ENCODE measurements around the gene SOCS3. TPM values are rescaled to one million over a fixed set of nuclear protein-coding genes. Genes with fewer than 3 reads are reported as not detected.

Gene SOCS3
- total RNA-seq, 4 donors from 2014 or later = 20.9 to 101 (median 39.5) TPM

DNA sequence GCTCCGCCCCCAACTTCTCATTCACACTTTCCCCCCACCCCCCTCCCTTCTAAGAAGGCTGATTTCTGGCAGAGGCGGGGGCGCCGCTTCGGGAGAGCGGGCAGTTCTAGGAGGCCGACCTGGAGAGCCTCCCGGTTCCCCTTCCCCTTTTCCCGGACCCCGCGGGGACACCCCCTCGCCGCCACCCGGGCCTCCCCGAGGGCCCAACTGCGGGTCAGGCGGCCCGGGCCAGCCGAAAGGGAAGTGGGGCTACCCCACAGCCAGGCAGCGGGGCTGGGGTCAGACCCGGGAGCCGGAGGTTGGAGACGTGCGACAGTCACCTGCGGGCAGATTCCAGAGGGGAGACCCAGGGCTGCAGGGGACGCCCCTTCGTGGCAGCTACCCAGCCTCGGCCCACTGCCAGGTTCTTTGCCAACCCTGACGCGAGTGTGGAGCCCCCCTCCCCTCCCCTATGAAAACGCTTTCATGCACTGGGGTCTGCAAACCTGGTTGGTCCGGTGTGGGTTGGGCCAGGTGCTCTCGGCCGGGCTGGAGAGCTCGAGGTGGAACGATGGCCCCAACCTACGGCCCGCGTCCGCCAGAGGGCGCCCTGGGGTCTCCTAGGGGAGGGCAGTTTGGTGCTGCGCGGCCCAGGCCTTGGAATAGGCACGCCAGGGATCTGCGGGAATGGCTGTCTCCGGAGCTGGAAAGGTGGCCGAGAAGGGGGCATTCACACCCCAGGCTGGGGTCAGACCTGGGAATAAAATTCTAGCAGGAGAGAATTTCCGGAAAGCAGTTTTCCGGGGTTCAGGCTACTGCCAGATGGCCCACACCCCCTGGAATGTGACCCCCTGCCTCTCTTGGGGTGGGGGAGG is 721 bp upstream of the SOCS3 start:
- Histone ChIP-seq H3K9me3 (no peaks in the 10 kb centered on the region), H3K27ac (peak overlapping the region; percentile 72 to 95), H3K36me3 (no peaks in the 10 kb centered on the region), H3K4me3 (peak overlapping the region; percentile 43 to 74), H3K4me1 (peaks cover 0 to 8% of the 10 kb centered on the region in 2 donors), H3K27me3 (no peaks in the 10 kb centered on the region)
- intact Hi-C loops (cut with DNase I; ENCODE audit: low total_unique reads) = loop anchor here (5.0 kb wide), 1 partner anchor 62 kb away; no protein-coding TSS in a partner anchor
- TF ChIP-seq, protein P1, sequence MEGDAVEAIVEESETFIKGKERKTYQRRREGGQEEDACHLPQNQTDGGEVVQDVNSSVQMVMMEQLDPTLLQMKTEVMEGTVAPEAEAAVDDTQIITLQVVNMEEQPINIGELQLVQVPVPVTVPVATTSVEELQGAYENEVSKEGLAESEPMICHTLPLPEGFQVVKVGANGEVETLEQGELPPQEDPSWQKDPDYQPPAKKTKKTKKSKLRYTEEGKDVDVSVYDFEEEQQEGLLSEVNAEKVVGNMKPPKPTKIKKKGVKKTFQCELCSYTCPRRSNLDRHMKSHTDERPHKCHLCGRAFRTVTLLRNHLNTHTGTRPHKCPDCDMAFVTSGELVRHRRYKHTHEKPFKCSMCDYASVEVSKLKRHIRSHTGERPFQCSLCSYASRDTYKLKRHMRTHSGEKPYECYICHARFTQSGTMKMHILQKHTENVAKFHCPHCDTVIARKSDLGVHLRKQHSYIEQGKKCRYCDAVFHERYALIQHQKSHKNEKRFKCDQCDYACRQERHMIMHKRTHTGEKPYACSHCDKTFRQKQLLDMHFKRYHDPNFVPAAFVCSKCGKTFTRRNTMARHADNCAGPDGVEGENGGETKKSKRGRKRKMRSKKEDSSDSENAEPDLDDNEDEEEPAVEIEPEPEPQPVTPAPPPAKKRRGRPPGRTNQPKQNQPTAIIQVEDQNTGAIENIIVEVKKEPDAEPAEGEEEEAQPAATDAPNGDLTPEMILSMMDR (IDR thresholded peaks at IDR 0.05) = peak; percentile 91 to 96 (median 92)
- peak in 1 of 2 donors; percentile 16 for TF ChIP-seq POLR2A (IDR thresholded peaks at IDR 0.05)
- DNase-seq = peak; percentile 92 to 93

GRCh38 chr17:78359321-78359996 is 418 bp downstream of the SOCS3 start:
- intact Hi-C loops (cut with DNase I; ENCODE audit: low total_unique reads) = no loop called here
- Histone ChIP-seq H3K4me3 (peak overlapping the region; percentile 43 to 74), H3K36me3 (no peaks in the 10 kb centered on the region), H3K27me3 (no peaks in the 10 kb centered on the region), H3K9me3 (no peaks in the 10 kb centered on the region), H3K4me1 (peaks cover 0 to 6% of the 10 kb centered on the region in 2 donors), H3K27ac (peak overlapping the region; percentile 72 to 95)
- DNase-seq = no peak
- no peak for TF ChIP-seq POLR2A (IDR thresholded peaks at IDR 0.05)
- TF ChIP-seq, protein P1 (IDR thresholded peaks at IDR 0.05) = no peak

- Histone ChIP-seq H3K4me3 (peak overlapping the region; percentile 43 to 74), H3K27ac (peak overlapping the region; percentile 72 to 95), H3K9me3 (no peaks in the 10 kb centered on the region), H3K27me3 (no peaks in the 10 kb centered on the region), H3K4me1 (peaks cover 0 to 8% of the 10 kb centered on the region in 2 donors), H3K36me3 (no peaks in the 10 kb centered on the region)
- no peak for TF ChIP-seq POLR2A (IDR thresholded peaks at IDR 0.05)
- TF ChIP-seq, protein P1 (IDR thresholded peaks at IDR 0.05) = no peak
- DNase-seq = no peak
- intact Hi-C loops (cut with DNase I; ENCODE audit: low total_unique reads) = no loop called here
Observed at GRCh38 chr17:78358538-78359320, 1.1 kb downstream of the SOCS3 start.

- no peak for TF ChIP-seq POLR2A (IDR thresholded peaks at IDR 0.05)
- TF ChIP-seq, protein P1 (IDR thresholded peaks at IDR 0.05) = no peak
- DNase-seq = no peak
- peaks cover 0 to 13% of the 10 kb centered on the region in 2 donors for H3K4me1 ChIP-seq
- peak overlapping the region; percentile 43 to 74 for H3K4me3 ChIP-seq
- peak overlapping the region; percentile 72 to 95 for H3K27ac ChIP-seq
- H3K27me3 ChIP-seq = no peaks in the 10 kb centered on the region
- no peaks in the 10 kb centered on the region for H3K36me3 ChIP-seq
- intact Hi-C loops (cut with DNase I; ENCODE audit: low total_unique reads) = no loop called here
- no peaks in the 10 kb centered on the region for H3K9me3 ChIP-seq
Observed at GRCh38 chr17:78357672-78358537, 2.0 kb downstream of the SOCS3 start.
